NCI-H2107 (cell line): ENCODE results near the gene PRRT1B.

ENCODE experiments used
- DNase-seq: peaks from one replicate; lab custom pipeline; 2025; lab: John Stamatoyannopoulos, UW

The PRRT1B gene

DNA sequence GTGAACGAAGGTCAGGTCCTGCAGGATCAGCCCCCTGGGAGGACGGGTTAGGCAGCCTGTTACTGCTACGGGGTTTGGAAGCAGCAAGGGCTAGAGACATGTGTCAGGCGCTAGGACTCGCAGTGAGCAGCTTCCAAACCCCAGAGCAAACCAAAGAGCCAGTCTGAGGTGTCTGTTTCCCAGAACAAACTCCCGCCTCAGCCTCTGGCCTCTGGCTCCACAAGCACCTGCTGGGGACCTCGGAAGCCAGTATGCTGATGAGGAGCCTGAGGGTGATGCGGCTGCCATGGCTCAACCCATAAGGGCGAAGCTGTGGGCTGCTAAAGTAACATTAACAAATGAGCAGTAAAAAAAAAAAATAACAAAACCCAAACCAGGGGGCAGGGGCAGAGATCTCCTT lies 35.0 kb downstream of the PRRT1B start:
- DNase-seq: no peak

DNA sequence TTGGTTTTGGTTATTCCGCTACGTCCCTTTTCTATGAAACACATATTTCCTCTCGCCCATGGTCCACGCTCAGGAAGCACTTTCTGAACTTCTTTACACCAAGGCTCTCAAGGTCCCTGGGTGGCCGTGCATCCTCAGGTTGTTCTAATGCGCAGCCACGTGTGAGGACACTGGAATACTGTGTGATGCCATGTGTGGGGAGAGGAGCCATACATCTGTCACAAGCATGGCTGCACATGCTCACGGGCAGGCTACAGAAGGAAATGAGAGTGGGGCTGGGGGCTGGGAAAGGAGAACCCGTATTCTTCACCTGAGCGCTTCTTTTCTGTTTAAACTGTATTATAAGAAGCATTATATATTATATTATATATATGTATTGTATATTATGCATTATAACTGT lies 36.7 kb downstream of the PRRT1B start:
- no peak for DNase-seq

DNA sequence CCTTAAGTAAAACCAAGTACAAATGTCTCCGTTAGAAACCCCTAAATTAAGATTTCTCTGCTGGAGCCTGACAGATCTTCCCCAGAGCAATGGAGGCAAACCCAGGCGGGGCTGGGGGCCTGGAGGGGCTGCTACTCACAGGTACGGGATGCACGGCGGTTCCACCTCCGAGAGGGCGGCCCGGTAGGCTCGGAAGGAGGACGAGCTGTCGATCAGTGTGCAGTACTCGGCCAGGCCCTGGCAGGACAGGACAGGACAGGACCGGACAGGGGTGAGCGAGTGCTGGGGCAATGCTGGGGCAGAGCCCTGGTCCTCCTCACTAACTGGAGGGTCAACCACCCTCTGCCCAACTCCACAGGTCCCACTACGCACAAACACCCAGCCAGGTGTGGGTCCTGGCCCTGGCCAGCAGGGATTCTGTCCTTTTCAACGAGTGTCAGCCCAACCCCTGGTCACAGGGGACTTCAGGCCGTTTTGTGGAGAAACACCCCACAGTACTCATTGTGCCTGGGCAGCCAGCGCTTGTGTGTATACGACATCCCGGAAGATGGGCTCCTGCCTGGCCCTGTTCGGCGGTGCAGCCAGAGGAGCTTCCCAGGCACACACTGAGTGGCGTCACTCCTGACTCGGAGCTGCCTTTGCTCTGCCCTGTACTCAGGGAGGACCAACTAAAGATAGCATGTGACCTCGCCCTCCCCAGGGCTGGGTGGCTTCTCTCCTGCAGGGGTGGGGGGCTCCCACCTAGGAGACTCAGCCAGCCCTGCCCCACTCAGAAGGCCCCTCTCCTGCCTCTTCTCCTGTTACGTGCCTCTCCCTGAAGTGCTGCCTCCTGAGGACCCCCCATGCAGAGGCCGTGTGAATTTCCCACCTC lies 37.4 kb downstream of the PRRT1B start:
- no peak for DNase-seq

DNA sequence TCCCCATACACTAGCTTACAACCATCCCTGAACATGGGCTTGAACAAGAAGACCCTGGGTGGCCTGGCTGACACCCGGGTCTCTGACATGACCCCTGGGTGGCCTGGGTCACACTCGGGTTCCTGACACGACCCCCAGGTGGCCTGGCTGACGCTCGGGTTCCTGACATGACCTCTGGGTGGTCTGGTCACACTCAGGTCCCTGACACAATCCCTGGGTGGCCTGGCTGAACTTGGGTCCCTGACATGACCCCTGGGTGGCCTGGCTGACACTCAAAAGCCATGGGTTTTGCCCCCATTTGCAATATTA lies 38.0 kb downstream of the PRRT1B start:
- DNase-seq: no peak

DNA sequence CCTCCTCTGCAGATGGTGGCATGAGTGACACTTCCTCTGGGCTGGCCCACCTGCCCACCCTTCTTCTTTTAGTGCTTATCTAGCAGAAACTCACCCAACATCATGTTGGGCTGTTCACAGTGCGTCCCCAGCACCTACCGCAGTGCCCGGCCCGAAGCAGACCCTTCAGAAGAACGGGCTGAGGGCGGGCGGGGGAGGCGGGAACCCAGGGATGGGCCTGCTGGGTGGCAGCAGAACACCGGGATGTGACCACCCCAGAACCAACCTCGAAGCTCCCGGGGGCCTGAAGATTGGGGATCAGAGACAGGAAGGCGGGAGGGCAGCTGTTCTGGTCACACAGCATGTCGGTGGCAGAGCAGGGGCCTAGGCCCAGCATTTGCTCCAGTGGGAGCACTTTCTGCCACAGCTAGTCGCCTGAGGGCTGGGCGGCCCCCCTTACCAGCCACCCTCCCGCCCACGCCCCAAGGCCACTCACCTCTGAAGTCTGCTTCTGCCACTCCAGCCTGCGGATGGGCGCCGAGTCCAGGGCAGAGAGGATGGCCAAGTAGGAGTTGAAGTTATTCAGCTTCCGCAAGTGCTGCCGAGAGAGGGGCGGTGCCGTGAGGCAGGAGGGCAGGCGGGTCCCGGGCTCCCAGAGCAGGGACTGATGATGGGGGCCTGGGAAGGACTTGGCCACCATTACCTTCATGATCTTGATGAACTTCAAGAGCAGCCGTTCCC lies 38.7 kb downstream of the PRRT1B start:
- no peak for DNase-seq

DNA sequence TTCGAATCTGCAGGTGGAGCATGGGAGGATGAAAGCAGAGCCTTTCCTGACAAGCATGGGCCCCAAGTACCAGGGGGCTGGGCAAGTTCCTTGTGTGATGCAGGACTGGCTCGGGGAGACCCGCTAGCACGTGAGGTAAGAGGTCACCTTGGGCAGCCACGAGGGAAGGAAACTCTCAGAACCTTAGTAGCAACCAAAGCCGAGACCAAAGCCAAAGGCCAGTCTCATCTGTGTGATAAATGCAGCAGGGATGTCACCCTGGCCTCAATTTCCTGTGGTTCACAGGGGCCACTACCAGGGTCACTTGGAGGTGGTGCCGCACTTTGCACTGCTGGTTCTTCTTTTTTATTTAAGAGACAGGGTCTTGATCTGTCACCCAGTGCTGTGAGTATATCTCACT lies 39.5 kb downstream of the PRRT1B start:
- DNase-seq: no peak

DNA sequence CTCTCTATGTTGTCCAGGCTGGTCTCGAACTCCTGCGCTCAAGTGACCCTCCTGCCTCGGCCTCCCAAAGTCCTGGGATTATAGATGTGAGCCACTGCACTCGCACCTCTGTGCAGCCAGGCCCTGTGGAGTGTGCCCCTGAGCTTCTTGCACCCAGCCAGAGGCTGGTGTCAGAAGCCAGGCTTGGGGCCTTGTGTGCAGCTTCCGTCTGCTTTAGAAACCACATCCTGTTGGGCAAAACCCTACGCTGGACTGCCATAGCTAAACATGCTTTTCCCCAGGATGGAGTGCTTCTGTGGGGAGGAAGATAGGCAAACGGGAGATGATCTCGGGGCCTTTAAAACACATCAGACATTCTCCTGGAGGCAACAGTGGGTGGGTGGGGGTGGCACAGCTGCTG lies 40.1 kb downstream of the PRRT1B start:
- DNase-seq: no peak

DNA sequence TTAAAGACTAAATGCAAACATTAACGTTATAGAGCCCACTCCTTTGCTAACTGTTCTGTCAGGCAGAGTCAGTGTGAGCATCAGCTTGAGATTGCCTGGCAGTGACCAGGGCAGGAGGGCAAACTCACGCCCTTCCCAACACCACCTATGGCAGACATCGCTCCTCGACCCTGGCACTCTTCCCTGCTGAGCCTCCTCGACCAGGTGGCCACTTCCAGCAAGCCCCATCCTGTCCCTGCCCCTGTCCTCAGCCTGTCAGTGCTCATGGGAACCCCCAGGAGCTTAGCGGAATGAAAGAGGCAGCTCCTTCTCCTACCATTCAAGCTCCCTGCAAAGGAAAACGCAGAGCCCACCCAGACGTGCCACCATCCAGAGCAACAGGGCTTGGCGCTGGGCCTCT lies 42.0 kb downstream of the PRRT1B start:
- no peak for DNase-seq

DNA sequence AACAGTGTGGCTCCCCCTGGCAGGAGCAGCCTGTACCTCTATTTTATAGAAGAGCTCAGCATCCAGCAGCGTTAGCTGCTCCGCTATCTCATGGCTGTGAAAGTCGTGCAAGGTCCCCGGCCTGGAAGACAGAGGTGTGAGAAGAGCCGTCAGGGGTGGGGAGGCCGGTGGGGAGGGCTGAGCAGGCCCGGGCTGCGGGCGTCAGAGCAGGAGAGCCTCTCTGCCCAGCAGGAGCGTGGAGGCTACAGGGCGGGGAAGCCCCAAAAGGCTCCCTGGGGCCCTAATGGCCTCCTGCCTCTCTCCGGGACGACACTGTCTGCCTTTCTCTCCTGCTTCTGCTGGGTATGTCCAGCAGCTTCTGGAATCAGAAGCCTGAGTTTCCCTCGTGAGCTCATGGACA lies 42.6 kb downstream of the PRRT1B start:
- DNase-seq: no peak

DNA sequence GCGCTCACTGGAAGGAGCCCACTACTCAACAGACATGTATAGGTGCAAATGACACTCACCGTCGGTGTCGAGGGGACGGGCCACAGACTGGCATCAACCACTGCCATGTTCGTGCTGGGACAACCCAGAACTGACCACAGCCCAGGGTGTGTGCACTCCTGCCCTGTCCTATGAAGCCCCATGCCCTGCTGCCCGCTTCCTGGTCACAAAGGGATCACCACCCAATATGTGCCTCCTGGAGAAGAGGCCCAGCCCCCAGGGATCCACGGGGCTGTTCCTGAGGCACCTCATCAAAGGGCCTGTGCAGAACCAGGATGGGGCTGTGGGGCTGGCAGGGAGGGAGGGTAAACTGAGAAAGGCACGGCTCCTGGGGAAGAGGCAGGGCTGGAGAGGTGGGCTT lies 43.1 kb downstream of the PRRT1B start:
- DNase-seq: no peak

DNA sequence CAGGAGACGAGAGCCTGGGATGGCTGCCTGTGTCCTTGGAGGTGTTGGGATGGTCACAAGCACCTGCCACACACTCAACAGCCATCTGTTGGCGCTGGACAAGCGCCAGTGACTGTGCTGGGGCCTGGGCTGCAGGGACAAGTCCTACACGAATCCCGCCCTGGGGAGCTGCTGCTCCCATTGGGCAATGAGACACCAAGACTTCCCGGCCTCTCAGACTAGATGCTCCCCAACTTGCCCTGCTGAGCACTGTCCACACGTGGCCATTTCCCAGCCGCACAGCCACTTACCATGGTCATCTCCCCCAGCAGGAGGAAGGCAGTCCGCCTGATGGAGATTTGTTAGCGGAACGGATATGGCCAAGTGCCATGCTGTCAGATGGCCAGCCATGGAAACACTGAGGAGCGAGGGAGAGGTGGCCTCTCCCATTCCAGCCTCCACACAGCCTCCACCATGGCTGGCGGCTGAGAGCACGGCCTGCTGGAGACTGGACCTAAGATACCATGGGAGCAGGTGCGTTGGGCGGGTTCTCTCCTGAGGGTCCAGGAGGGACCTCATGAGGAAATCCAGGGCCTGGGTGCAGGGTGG lies 43.9 kb downstream of the PRRT1B start:
- no peak for DNase-seq

DNA sequence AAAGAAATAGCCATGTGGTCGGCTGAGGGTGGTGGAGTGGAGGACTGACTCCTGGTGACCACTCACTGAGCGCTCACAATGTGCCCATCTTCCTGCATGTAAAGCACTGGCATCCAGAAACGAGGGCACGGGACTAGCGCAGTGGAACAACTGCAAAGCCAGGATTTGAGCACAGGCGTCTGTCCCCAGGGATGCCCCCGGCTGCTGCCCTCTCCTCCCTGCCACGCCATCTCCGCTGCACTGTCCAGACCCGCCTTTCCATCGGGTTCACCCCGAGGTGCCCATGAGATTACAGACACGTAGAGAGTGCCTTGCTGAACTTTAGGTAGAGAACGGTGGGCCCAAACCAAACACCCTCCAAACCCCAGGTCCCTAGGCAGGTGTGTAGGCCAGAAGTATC lies 44.7 kb downstream of the PRRT1B start:
- DNase-seq: no peak

DNA sequence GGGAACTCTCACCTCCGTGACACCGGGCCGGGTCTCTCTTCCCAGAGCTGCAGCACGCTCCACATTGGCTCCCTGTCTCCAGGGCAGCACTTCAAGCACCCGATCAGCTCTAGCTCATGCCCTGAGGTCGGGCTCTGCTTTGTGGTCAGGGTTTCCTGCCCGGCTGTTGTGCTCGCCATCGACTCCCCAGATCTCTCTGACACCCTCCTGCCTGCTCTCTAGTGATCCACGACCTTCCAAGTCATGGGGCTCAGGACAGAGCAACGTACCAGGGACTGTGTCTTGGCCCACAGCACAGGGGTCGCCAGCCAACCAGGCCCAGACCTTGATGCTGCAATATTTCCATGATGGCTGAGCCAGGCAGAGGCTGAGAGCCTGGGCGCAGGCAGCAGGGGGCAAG lies 45.1 kb downstream of the PRRT1B start:
- no peak for DNase-seq

DNA sequence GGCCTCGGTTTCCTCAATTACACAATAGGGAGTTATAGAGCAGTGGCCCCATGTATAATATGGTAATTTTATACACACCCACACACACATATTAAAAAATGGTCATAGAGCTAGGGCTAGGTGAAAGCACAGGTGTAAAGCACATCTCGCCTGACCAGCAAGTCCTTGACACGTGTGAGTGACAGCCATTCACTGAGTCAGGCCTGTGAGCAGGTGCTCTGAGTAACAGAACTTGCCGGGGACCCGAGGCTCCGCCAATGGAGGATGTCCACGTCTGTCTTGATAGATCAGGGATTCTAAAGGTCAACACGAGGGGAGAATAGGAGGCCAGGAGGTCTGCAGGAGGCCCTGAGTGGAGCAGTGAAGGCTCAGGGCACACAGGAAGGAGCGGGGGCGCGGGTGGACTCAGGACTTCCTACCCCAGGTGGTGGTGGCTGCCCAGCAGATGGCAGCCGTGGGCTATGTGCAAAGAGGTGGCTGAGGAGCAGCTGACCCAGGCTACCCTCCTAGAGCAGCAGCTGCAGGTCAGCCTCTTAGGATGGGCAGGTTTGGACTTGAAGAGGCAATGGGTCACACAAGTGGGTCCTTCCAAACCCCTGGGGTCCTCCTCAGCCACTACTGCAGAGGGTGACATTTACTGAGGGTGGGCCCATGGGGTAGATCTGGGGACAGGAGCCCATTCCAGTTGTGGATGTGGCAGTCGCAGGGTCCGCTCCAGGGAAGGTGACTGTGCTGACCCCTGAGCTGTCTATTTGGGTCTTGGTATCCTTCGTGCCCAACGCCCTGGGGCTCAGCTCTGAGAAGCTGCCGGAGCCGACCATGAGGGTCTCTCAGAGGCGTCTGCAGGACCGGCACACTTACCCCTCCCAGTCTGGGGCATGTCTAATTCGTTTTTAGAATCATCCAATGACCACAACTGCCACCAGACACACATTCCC lies 45.9 kb downstream of the PRRT1B start:
- peak; percentile 52 for DNase-seq

DNA sequence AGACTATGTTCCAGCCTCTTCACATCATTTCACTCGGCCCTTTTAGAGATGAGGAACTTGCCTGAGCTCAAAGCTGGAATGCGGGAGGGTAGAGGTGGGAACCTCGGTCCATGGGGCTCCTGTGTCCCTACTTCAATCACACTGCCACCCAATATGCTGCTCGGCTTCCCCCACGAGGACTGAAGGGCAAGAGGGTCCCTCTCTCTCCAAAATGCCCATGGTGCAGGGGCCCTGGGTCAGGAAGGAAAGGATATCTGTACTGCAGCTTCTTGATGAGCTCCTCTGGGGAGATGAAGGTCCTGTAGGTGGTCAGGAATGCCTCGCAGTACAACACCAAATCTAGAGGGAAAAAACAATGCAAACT lies 46.5 kb downstream of the PRRT1B start:
- DNase-seq: no peak

DNA sequence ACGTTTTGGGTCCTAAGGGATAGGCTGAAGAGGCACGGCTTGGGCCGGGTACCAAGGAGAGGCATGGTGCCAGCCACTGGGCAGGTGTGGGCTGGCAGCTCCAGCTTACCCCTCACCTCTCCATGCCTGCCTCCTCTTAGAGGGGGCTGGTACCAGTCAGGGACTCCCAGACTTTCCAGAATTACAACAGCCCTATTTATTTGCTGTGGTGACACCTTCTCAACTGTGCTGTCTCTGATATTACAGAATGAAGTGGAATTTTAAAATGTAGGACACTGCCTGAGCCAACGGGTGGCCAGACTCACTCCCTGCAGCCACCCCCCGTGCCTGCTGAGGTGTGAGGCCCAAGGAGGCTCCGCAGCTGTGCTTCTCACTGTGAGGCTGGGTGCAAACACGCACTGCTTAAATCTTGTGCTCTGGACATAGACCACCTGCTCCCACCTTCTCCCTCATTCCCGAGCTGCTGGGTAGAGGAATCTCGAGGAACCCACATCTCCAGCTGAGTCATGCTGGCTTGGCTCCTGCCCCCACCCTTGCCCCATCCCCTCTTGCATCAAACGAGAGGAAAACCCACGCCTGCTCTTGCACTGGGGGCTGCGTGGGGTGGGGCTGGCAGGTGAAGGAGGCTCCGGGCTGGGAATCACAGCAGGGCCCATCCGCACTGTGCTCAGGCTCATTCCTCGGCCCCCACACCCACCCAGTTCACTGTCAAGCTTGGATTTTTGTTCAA lies 47.9 kb downstream of the PRRT1B start:
- no peak for DNase-seq

DNA sequence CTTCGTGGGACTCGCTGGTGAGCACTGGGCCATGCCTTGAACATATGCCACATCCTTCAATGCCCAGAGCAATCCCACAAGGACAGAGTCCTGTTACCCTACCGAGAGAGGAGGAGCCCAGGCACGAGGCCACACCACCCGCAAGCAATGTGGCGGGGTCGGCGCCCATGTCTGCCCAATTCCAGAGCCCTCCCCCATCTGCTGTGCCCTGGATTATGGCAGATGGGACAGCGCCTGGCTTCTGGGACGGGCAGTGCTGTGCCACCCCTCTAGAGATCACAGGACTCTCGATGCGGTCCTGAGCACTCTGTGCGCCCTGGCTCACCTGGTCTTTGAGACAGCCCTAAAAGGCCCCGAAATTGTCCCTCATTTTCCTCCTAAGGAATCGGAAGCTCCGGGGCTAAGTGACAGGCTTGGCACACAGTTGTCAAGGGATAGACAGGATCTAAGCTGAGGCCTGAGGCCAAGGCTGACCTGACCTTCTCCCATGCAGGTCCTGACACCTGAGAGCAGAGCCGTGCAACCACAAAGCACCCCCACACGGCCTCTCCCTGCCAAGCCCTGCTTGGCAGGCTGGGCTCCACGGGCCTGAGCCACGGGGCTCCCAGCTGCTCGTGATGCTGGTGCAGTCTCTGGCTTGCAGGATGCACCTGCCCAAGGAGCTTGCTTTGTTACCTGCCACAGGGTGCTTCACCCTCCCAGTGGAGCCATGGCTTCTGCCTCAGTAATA lies 48.8 kb downstream of the PRRT1B start:
- DNase-seq: no peak

DNA sequence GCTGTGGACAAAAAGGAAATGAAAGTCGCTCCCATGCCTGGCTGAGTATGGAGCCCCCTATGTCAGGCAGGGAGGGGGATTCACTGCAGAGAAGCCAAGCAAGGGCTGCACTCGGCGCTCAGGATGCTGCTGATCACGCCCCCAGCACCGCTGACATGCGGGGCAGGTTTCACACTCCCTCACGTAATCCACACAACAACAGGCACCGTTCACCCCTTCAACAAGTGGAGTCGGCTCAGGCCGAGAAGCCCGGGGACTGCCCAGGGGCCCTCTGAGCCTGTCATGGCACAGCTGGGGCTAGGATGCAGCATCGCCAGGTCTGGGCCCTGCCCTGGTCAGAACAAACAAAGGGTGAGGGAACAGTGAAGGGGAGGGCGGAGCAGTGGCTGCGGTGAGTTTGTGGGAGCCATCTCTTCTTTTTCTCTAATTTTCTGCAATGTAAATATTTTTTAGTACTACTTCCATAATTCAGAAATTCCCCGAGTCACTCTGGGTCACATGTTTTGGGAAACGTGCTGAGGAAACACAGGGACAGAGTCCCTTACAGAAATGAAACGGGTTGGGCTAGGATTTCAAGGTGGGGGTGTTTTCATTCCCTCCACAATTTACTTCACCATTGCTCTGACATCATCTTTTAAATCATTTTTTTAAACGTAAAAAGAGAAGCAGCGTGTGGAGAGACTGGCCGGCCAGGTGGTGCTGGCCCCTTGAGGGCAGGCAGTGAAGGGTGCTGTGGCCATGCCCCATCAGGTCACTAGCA lies 49.8 kb downstream of the PRRT1B start:
- DNase-seq: no peak

DNA sequence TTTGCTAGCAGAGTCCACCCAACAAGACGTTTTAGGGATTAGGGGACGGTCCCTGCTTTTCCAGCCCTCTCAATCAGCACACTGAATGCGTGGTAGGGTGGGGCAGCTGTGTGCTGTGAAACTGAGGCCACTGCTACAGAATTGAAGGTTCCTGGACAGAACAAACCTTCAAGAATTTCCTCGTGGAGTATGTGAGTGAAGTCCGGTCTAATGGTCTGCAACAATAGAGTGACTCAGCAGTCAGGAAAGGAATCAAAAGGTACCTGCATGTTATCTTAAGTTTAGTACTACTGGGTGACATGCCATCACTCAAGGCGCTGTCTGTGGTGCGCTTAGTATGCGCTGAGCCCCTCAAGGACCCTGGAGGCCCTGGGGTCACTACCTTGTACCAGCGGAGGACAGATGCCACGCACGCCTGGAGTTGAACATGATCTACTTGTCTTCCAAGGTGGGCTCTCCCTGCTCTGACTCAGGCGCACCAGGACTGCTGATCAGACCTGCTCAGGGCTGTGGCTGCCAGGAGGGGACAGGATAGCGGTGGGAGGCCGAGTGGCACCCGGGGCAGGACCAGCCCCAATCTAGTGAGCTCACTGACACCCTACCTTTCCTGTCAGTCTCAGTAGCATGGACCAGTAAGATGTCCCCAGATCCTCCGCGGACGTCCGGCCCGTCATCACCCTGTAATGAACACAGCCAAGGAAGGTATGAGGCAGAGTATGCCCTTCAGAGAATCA lies 50.5 kb downstream of the PRRT1B start:
- no peak for DNase-seq

DNA sequence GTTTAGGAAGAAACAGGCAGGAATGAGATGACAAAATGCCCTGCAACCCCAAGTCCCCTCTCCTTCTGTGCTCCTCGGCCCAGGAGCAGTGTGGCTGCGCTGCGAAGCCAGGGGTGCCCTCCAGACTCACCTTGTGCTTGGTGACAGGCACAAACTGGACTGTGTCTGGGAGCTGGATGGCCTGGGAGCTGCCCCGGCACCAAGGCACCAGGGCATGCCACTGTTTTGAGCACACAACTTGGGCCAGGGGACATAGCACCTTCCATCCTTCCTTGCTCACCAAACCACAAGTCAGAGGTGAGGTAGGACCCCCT lies 51.1 kb downstream of the PRRT1B start:
- no peak for DNase-seq
